Ovary (tissue), 9 donors: ENCODE measurements around the gene ANKFN1. TPM values are rescaled to one million over a fixed set of nuclear protein-coding genes. Genes with fewer than 3 reads are reported as not detected.

Experiments used
- DNase-seq, 5 donors: peaks; one replicate each; pipeline ENCODE4 v3.0.0-alpha.2; 2019 to 2020
- H3K27ac ChIP-seq, 2 donors: fragments of 200-600 bp; one replicate each; pipeline versions ENCODE4 v1.5.1 to v1.8.0; 2019 to 2022
- H3K27me3 ChIP-seq: fragments of 200-600 bp; one replicate; pipeline ENCODE4 v1.8.0; 2022
- H3K36me3 ChIP-seq: fragments of 200-600 bp; sonication (generic); one replicate; pipeline ENCODE4 v1.5.1; 2019
- H3K4me1 ChIP-seq: one replicate; pipeline ENCODE4 v1.8.1; 2013; ENCODE audit warnings: mild to moderate bottlenecking, moderate library complexity; ENCODE audit not compliant: insufficient read depth
- H3K4me3 ChIP-seq: fragments of 200-600 bp; sonication (generic); one replicate; pipeline ENCODE4 v1.5.1; 2017
- H3K9me3 ChIP-seq, 2 donors: fragments of 200-600 bp in 1 of 2; sonication (generic) in 1 of 2; one replicate each; pipeline versions ENCODE4 v1.5.1 to v1.8.1; 2013 to 2019; ENCODE audit warnings: mild to moderate bottlenecking in 1 of 2, moderate library complexity in 1 of 2
- CTCF ChIP-seq, 3 donors: fragments of 450-650 bp in 2 of 3; fragments of 200-600 bp in 1 of 3; IDR thresholded peaks; one replicate each; pipeline versions ENCODE4 v1.5.1 to v1.8.0; 2016 to 2022; ENCODE audit warnings: antibody characterized with exemption in 3 of 3, mild to moderate bottlenecking in 1 of 3
- EP300 ChIP-seq: sonication (generic); formaldehyde crosslinking; IDR thresholded peaks from one replicate; pipeline ENCODE4 v1.6.1; 2017; ENCODE audit warnings: antibody characterized with exemption
- POLR2A ChIP-seq: fragments of 450-650 bp; IDR thresholded peaks from one replicate; pipeline ENCODE4 v1.6.1; 2017; ENCODE audit warnings: antibody characterized with exemption, mild to moderate bottlenecking, moderate library complexity
- WGBS, 3 donors: extraction: QIAGEN DNeasy Blood & Tissue Kit in 1 of 3; methylation state at CpG; one replicate each; pipeline versions ENCODE4 v1.1.5 to v1.1.7; 2013 to 2017; 5-methylcytosine and 5-hydroxymethylcytosine counted together
- intact Hi-C, 4 donors: fragments of 100-400 bp; cut with DNase I; formaldehyde crosslinking; loops; one replicate each; pipeline versions ENCODE4 v1.11.0 to v1.15.1; 2022 to 2023
- polyA plus RNA-seq, 2 donors: library from polyadenylated mRNA; stranded (reverse); fragments of 200-250 nt in 1 of 2; fragments of 350-450 nt in 1 of 2; fragmentation: Illumina TruSeq in 1 of 2; extraction: RNeasy Lipid Tissue Mini Kit (QIAGEN cat#74804) in 1 of 2; gene quantifications; one replicate each; pipeline ENCODE4 v1.2.3, GENCODE V29; 2013 to 2014
- total RNA-seq, 7 donors: library from RNA; depleted of rRNA in 2 of 7; stranded (reverse); fragments of >200 nt in 2 of 7; fragmentation: NEBNext Ultra II Directional in 3 of 7; extraction: Animal tissue kit (Norgen Biotek cat#: 25700) in 3 of 7; gene quantifications; one replicate each; pipeline versions ENCODE4 v1.1.0 to v1.2.4, GENCODE V29; 2016 to 2023
- donor health status: DM: no; HTN: no; CAD: no; lungs with moderate emphysema.
- donor health status: DM: no; HTN: no; CAD: no.
- donor health status: Bipolar disorder and iron deficiency.
- donor health status: DM: yes; HTN: yes; CAD: no.
- donor health status: DM: no; HTN: no; CAD: no.
- donor health status: DM: yes; HTN: yes; CAD: no.

Gene ANKFN1
- total and polyA plus RNA-seq, 9 donors = 0.02 to 4.4 (median 0.54) TPM; not detected in 3

GRCh38 chr17:56426901-56427300 lies 273.6 kb downstream of the ANKFN1 start:
- no peak for TF ChIP-seq EP300
- TF ChIP-seq POLR2A = no peak
- no peak for TF ChIP-seq CTCF (IDR thresholded peaks at IDR 0.05)
- H3K4me1 ChIP-seq = no peaks in the 10 kb centered on the region
- no peak overlapping the region for H3K4me3 ChIP-seq
- H3K27me3 ChIP-seq = no peaks in the 10 kb centered on the region
- H3K9me3 ChIP-seq = no peaks in the 10 kb centered on the region
- no peak overlapping the region for H3K27ac ChIP-seq
- WGBS, 3 donors = 56 to 87% (median 69%) methylated on average over 2 of the region's 2 CpGs
- H3K36me3 ChIP-seq = no peaks in the 10 kb centered on the region
- DNase-seq = no peak
- intact Hi-C loops = no loop called here

GRCh38 chr17:56431736-56432135 lies 278.5 kb downstream of the ANKFN1 start:
- H3K27me3 ChIP-seq = no peaks in the 10 kb centered on the region
- DNase-seq = no peak
- intact Hi-C loops = no loop called here
- H3K9me3 ChIP-seq = no peaks in the 10 kb centered on the region
- no peaks in the 10 kb centered on the region for H3K36me3 ChIP-seq
- WGBS, 3 donors = 36 to 48% (median 44%) methylated on average over 3 of the region's 3 CpGs
- H3K27ac ChIP-seq = no peak overlapping the region
- no peaks in the 10 kb centered on the region for H3K4me1 ChIP-seq
- TF ChIP-seq EP300 (no peak), POLR2A (no peak), CTCF (IDR thresholded peaks at IDR 0.05) (no peak)
- no peak overlapping the region for H3K4me3 ChIP-seq

- no peaks in the 10 kb centered on the region for H3K9me3 ChIP-seq
- H3K4me1 ChIP-seq = no peaks in the 10 kb centered on the region
- DNase-seq = no peak
- no peak overlapping the region for H3K27ac ChIP-seq
- H3K36me3 ChIP-seq = no peaks in the 10 kb centered on the region
- TF ChIP-seq EP300 (no peak), CTCF (IDR thresholded peaks at IDR 0.05) (no peak), POLR2A (no peak)
- intact Hi-C loops = no loop called here
- no peak overlapping the region for H3K4me3 ChIP-seq
- WGBS, 3 donors = 76 to 78% (median 76%) methylated on average over 4 of the region's 4 CpGs
- no peaks in the 10 kb centered on the region for H3K27me3 ChIP-seq
Measured at GRCh38 chr17:56432443-56432842, 279.2 kb downstream of the ANKFN1 start.

GRCh38 chr17:56434610-56435009 lies 281.3 kb downstream of the ANKFN1 start:
- intact Hi-C loops = no loop called here
- Histone ChIP-seq H3K4me1 (no peaks in the 10 kb centered on the region), H3K27ac (no peak overlapping the region), H3K4me3 (no peak overlapping the region), H3K27me3 (no peaks in the 10 kb centered on the region), H3K9me3 (no peaks in the 10 kb centered on the region), H3K36me3 (no peaks in the 10 kb centered on the region)
- TF ChIP-seq POLR2A (no peak), EP300 (no peak), CTCF (IDR thresholded peaks at IDR 0.05) (no peak)
- WGBS, 3 donors = 85 to 91% (median 86%) methylated on average over 10 of the region's 10 CpGs
- DNase-seq = no peak

GRCh38 chr17:56436142-56436541 lies 282.9 kb downstream of the ANKFN1 start:
- Histone ChIP-seq H3K36me3 (no peaks in the 10 kb centered on the region), H3K27ac (no peak overlapping the region), H3K9me3 (no peaks in the 10 kb centered on the region), H3K27me3 (no peaks in the 10 kb centered on the region), H3K4me1 (no peaks in the 10 kb centered on the region), H3K4me3 (no peak overlapping the region)
- TF ChIP-seq CTCF (IDR thresholded peaks at IDR 0.05) (no peak), EP300 (no peak), POLR2A (no peak)
- DNase-seq = no peak
- 85 to 88% (median 85%) methylated on average over 4 of the region's 4 CpGs for WGBS, 3 donors
- intact Hi-C loops = no loop called here
